ENCODE results near the gene IKBKE. TPM values are rescaled to one million over a fixed set of nuclear protein-coding genes. Genes with fewer than 3 reads are reported as not detected.

Gene IKBKE
- total RNA-seq, 1 donor from 2014 or later, result 7.6 TPM

- H3K27ac Mint-ChIP-seq (ENCODE audit: unreplicated experiment), result peak overlapping the region; percentile 83
- no peaks in the 10 kb centered on the region for H3K9me3 Mint-ChIP-seq
- H3K4me3 Mint-ChIP-seq, result peak overlapping the region; percentile 64
- peaks cover 23% of the 10 kb centered on the region for H3K4me1 Mint-ChIP-seq
- no peaks in the 10 kb centered on the region for H3K27me3 Mint-ChIP-seq (ENCODE audit: low read depth)
- DNase-seq (ENCODE audit: low read depth, low spot score), result no peak
- H3K36me3 Mint-ChIP-seq (ENCODE audit: low read depth), result no peaks in the 10 kb centered on the region
- no peak for TF ChIP-seq CTCF (conservative IDR thresholded peaks at IDR 0.05)
These were observed 16.9 kb downstream of the IKBKE start for GRCh38 chr1:206486995-206487788.

- peak overlapping the region; percentile 27 for H3K27ac Mint-ChIP-seq (ENCODE audit: unreplicated experiment)
- no peak for TF ChIP-seq CTCF (conservative IDR thresholded peaks at IDR 0.05)
These were observed 17.7 kb downstream of the IKBKE start for GRCh38 chr1:206487970-206488369.

GRCh38 chr1:206488466-206488865 lies 18.2 kb downstream of the IKBKE start:
- Mint-ChIP-seq H3K36me3 (ENCODE audit: low read depth) (no peaks in the 10 kb centered on the region), H3K4me1 (peaks cover 23% of the 10 kb centered on the region), H3K27ac (ENCODE audit: unreplicated experiment) (no peak overlapping the region), H3K9me3 (no peaks in the 10 kb centered on the region), H3K4me3 (no peak overlapping the region), H3K27me3 (ENCODE audit: low read depth) (no peaks in the 10 kb centered on the region)
- TF ChIP-seq CTCF (conservative IDR thresholded peaks at IDR 0.05), result no peak
- no peak for DNase-seq (ENCODE audit: low read depth, low spot score)

More at GRCh38 chr1:206487970-206488369, 17.7 kb downstream of the IKBKE start:
- DNase-seq (ENCODE audit: low read depth, low spot score), result no peak
- Mint-ChIP-seq H3K4me1 (peaks cover 23% of the 10 kb centered on the region), H3K36me3 (ENCODE audit: low read depth) (no peaks in the 10 kb centered on the region), H3K27me3 (ENCODE audit: low read depth) (no peaks in the 10 kb centered on the region), H3K4me3 (no peak overlapping the region), H3K9me3 (no peaks in the 10 kb centered on the region)

- Mint-ChIP-seq H3K27me3 (ENCODE audit: low read depth) (no peaks in the 10 kb centered on the region), H3K4me3 (no peak overlapping the region), H3K27ac (ENCODE audit: unreplicated experiment) (no peak overlapping the region), H3K36me3 (ENCODE audit: low read depth) (no peaks in the 10 kb centered on the region), H3K9me3 (no peaks in the 10 kb centered on the region), H3K4me1 (peaks cover 23% of the 10 kb centered on the region)
- TF ChIP-seq CTCF (conservative IDR thresholded peaks at IDR 0.05), result peak; percentile 92
- DNase-seq (ENCODE audit: low read depth, low spot score), result peak; percentile 85
These were observed 19.9 kb downstream of the IKBKE start for GRCh38 chr1:206489980-206490770.

- no peaks in the 10 kb centered on the region for H3K27me3 Mint-ChIP-seq (ENCODE audit: low read depth)
- no peaks in the 10 kb centered on the region for H3K36me3 Mint-ChIP-seq (ENCODE audit: low read depth)
- H3K27ac Mint-ChIP-seq (ENCODE audit: unreplicated experiment), result no peak overlapping the region
- H3K9me3 Mint-ChIP-seq, result no peaks in the 10 kb centered on the region
- no peak overlapping the region for H3K4me3 Mint-ChIP-seq
- TF ChIP-seq CTCF (conservative IDR thresholded peaks at IDR 0.05), result no peak
- peaks cover 23% of the 10 kb centered on the region for H3K4me1 Mint-ChIP-seq
- no peak for DNase-seq (ENCODE audit: low read depth, low spot score)
These were observed 20.6 kb downstream of the IKBKE start for GRCh38 chr1:206490771-206491405.
